Measurements from ENCODE around the gene RAB37.

Gene RAB37, protein sequence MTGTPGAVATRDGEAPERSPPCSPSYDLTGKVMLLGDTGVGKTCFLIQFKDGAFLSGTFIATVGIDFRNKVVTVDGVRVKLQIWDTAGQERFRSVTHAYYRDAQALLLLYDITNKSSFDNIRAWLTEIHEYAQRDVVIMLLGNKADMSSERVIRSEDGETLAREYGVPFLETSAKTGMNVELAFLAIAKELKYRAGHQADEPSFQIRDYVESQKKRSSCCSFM

DNA sequence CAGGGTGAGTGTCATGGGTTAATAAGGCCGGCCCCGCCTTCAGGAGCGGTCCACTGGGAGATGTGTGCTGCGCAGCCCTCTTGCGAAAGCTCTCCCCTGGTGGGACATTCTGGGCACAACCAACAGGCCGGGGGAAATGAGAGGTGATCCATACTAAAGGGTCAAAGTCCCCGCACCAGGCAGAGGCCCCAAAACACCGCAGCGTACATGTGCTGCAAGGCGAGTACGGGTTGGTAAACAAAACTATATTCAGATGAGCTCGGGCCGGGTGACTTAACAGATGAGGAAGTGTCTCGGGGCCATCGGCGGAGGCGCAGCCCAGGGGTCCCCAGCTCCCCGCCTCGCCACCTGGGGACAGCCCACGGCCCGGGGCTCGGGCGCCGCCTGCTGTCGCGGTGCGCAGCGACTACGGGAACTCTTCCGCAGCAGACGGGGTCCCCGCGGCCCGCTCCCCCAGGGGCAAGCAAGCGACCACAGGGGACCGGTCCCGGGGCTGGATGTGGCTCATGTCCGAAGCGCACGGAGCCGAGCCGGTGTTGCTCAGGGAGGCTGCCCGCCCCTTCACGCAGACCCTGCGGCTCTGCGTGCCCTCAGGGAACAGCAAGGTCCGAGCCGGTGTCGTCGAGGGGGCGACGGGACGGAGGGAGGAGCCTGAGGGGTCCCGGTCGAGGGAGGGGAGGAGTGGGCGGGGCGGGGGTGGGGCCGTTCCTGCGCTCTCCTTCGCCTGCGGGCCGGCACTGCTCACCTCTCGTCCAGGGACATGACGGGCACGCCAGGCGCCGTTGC, at the start of gene RAB37:
Gene RAB37, plus strand, starts transcription at position 744 of the 786 bp plus-strand sequence. Its CDS starts 17 bp downstream, at position 761.
- DNase-seq, result no peak

DNA sequence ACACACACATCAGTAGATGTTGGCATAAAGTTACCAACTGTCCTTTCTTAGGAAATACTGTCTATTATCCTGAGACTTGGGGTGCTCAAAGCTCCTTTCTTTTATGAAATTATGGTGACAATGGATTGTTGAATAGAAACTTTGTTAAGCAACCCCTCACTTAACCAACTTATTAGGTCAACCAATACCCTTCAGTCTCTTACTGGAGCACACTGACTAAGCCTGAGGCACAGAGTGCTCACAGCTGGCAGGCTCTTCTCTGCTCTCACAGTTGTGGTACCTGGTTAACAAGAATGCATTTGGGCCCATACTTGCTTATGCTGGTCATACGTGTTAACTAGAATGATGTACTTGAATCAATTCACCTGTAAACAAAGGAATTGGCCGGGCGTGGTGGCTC, 49.2 kb upstream of the RAB37 start:
- DNase-seq, result no peak

DNA sequence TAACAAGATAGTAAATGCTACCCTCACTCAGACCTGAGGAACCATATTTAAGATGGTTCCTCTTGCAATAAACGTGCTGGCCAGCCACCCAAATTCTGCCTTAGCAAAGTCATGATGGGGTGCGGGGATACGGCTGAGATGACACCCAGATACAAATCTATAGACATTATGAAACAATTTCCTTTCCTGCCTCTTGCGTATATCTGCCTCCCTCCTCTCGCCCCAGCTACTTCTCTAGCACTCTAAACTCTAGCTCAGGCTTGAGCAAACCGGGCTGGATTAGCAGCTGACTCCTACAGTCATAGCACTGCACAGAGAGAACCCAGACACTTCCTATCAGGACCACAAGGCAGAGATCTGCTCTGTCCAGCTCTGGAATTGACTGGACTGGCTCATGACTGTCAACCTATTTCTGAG, 46.6 kb upstream of the RAB37 start:
- DNase-seq, result no peak

DNA sequence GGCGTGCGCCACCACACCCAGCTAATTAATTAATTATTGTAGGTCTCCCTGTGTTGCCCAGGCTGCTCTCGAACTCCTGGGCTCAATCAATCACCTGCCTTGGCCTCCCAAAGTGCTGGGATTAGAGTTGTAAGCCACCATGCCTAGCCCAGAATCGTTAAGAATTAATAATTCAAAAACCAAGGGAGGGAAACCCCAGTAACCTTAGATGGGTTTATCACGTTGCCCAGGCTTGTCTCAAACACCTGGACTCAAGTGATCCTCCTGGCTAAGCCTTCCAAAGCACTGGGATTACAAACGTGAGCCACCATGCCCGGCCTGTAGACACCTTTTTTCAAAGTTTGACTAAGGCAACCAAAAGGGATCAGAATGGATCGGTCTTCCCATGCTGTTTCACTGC, 45.9 kb upstream of the RAB37 start:
- no peak for DNase-seq

DNA sequence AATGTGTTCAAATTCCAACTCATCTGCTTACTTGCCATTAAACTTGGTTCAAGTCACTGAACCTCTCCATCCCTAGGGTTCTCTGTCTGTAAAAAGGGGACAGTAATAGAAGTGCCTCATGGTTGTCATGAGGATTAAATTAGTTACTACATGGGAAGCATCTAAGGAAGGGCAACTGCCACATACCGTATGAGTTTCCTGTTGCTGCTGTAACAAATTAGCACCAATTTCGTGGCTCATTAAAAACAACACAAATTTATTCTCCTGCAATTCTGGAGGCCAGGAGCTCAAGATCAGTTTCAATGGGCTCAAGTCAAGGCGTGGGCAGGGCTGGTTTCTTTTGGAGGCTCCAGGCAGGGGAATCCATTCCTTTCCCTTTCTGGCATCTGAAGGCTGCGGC, 43.0 kb upstream of the RAB37 start:
- no peak for DNase-seq

DNA sequence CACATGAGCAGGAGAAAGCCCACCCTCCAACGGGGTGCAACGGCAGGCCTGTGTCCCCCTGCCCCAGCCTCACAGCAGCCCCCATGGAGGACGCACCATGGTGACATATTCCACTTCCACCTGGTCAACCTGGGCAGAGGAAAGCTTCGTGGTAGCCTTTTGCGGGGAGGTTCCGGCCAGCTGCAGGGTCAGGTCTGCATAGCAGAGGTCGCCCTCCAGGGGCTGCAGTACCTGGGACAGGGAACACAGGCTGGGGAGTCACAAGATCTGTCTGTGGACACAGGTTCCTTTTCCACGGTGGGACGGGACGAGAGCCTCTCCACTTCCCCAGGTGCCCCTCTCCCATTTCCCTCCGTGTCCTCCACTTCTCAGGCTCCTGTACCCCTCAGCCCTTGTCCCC, 41.4 kb upstream of the RAB37 start:
- DNase-seq, result no peak

DNA sequence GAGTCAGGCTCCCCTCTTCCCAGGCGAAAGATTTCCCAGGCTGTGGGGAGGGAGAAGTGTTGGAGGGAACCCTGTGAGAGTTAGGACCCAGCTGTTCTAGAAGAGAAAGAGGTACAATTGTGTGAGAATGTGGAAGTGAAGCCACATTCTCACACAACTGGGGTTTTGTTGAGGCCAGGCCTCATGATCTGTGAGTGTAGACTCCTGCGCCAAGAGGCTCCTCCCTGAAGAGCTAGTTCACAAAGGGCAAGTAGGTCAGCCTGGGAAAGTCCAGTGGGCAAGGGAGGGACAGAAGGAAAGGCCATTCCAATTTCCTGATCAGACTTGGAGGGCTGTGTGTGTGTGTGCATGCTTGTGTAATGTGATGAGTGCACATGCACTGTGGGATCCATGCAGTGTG, 39.5 kb upstream of the RAB37 start:
- no peak for DNase-seq

DNA sequence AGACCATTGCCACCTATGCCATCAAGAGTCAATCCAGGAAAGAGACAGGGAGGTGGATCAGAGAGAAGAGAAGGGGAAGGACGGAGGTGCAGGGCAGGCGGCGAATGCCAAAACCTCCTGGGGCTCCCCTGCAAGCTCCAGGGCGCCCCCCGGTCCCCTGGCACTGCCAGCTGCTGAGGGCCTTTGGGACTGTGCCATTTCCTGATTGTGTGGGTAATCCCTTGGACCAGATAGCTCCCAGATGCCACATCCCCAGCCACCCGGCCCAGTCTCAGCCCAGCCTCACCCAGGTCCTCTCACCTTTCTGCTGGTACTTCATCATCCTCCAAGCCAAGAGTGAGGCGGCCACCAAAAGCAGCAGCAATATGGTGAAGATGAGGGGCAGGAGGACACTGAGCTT, 39.0 kb upstream of the RAB37 start:
- DNase-seq, result no peak

DNA sequence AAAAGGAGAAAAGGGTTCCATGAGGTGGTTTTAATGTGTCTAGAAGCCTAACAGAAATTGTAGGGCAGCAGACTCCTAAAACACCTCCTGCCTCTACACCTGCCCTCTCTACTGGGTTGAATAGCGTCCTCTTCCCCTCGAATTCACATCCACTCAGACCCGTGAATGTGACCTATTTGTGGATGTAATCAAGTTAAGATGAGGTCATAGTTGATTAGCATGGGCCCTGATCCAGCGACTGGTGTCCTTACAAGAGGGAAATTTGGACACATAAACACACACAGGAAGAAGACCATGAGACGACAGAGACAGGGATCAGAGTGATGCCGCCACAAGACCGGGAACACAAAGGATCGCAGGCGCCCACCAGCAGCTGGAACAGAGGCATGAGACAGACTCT, 37.8 kb upstream of the RAB37 start:
- no peak for DNase-seq

DNA sequence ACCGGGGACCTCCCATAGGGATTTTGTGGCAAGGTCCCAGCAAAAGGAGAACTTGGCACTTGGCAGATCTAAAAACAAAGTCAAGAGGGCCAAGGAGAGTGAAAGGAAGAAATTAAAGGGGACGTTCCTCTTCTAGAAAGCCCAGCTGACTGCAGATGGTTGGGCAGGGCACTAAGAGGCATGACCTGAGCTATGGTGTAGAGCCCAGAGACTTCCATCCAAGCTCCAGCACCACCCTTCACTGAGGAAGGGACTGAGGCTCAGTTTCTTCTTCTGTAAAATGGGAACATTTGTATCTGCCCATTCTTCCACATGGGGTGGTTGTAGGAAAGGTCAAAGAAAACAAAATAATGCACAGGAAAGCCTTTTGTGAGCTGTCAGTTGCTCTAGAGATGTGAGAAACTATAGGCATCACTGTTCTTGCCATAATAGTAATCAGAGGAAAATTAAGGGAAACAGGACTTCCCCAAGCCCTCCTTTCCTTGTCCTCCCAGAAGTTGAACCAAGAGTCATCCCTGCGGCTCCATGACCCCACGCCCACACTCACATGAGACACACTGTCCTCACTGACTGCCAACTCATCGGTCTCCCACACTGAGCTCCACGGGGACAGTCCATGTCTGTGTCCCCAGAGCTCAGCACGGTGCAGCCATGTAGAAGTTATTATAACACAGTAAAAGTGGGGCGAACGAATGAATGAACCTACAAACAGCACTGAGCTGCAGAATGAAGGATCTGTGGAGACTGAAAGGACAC, 34.8 kb upstream of the RAB37 start:
- DNase-seq, result no peak

DNA sequence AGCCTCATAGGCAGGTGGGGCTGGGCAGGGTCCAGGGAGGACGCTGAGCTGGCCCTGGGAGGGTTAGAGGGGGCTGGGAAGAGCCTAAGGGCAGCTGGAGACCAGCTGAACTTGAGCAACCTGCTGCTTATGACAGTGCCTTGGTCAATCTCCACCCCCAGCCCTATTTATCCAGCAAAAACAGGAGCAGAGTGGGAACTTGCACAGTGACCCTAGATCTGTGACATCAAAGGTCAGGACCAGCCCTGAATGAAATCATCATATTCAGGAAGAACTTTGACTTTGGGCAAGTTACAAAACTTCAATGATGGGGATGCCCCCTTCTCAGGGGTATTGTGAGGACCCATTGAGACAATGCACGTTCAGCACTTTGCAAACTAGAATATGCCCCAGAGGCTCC, 33.7 kb upstream of the RAB37 start:
- no peak for DNase-seq

DNA sequence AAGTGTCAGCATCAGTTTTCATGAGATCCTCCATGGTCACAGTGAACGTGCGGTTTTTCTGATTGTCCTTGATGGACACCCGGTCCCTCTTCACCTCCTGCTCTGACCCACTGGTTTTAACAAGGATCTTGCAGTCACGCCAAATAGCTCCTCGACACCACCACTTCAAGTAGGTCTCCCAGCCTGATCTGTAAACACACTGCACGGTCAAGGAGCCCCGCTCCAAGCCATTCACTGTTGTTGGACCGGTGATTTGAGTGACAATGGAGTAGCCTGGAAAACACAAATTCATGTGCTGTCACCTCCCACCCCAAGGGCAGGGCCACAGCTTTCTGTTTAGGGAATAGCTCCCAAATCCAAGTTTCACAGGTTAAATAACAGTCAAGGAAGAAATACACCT, 32.5 kb upstream of the RAB37 start:
- DNase-seq, result no peak

DNA sequence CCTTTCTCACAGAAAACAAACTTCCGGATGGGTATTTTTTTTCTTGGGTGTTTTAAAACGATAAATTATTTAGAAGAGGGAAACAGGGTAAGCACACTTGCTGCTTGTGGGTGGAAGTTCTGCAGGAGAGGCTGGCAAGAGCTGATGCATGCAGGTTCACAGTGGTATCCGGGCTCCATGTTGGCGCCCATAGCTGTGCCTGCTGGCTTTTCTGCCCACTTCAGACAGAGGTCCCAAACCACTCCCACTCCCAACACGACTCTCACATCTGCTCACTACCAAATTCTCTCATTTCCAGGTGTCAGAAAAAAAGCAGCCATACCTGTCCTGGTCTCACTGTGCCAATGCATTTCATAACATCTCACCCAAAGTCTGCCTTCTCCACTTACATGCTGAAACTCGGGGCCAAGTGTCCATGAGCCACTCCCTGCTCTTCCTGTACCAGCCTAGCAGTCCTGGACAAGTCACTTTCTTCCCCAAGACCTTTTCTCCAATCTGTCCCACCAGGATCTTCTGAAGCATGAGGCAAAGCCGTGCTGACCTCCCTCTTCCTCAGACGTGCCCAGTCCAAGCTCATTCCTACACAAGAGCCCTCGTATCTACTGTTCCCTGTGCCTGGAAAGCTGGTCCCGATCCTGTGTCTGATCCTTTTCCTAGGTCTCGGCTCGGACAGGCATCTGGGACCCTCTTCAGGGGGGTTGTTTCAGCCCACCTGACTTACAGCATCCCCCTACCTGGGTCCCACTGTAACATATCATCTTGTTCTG, 25.8 kb upstream of the RAB37 start:
- no peak for DNase-seq

DNA sequence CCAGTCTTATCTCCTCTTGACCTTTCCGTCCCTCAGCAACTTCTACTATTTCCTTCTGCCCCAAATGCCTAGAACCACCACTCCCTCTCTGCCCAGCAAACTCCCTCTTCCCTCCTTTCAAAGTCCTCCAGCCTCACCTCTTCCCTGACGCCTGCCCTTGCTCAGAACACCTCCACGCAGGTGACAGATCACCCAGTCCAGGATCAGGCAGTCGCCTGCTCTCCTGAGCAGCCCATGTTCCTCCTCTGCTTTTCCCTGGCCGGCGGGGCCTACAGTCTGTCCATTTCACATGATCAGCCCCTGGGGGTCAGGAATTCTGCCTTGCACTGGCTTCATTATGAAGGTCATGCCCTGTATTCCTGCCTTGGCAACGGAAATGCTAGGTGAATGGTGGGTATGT, 24.8 kb upstream of the RAB37 start:
- DNase-seq, result no peak

DNA sequence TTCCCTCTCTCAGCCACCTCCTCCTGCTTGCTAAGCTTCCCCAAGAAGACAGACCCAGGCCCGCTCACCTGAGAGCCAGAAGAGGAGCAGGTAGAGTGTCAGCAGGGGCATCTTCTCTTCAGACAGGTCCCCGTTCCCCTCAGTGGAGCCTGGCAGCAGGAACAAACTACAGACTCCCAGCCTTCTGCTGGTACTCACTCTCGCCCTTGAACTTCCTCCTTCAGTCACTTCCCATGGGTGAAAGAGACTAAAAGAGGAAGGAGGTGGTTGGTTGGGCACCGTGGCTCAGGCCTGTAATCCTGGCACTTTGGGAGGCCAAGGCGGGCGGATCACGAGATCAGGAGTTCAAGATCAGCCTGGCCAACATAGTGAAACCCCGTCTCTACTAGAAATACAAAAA, 24.3 kb upstream of the RAB37 start, which contains the start of gene CD300LF:
Gene CD300LF, minus strand, starts transcription at position 168 of the 400 bp plus-strand sequence. Its CDS starts 57 bp downstream, at position 111.
- DNase-seq, result no peak

DNA sequence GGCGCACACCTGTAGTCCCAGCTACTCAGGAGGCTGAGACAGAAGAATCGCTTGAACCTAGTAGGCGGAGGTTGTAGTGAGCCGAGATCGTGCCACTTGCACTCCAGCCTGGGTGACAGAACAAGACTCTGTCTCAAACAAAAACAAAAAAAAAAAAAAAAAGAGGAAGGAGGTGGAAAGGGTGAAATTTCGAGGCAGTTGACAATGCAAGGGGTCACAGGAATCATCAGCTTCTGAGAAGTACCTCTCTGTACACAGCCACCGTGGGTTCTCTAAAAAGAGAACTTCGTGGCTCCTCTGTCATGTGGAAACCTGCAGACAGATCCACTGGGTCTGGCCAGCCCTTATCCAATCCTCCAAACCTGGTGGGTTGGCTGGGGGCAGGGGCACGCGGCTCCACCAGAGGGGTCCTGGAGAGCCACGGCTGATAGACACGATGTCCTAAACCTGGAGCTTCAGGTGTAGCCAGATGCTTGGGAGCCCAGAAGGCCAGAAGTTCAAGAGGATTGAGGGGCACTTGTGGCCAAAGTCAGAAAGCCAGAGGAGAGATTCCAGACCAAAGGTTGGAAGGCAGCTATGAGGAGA, 23.8 kb upstream of the RAB37 start:
- no peak for DNase-seq

DNA sequence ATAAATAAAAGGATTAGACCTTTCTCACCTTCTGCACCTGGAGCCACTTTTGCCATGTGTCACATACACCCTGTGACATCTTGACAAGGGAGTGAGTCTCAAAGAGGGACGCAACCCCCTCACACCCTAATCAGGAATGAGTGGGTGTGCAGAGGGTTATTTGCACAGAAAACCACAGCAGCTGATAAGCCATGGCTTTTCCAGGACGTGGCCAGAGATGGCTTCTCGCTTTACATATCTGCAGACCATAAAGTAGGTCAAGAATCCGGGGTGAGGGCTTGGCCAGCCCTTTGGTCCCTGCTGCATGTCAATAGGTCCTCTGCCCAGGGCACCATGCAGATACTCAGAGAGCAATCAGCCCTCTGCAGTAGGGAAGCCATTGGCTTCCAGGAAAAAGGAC, 21.9 kb upstream of the RAB37 start:
- no peak for DNase-seq

DNA sequence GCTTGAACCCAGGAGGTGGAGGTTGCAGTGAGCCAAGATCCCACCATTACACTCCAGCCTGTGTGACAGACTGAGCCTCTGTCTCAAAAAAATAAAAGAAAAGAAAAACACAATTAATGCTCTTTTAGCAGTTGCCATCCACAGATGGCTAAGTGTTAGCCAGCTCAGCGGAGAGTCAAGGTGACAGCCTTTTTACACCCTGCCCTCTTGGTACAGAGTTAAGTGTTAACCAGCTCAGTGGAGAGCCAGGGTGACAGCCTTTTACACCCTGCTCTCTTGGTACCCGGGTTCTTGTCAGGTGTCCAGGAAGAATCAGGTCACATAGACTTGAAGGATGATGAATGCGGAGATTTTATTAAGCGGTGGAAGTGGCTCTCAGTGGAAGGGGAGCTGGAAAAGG, 16.6 kb upstream of the RAB37 start:
- no peak for DNase-seq

DNA sequence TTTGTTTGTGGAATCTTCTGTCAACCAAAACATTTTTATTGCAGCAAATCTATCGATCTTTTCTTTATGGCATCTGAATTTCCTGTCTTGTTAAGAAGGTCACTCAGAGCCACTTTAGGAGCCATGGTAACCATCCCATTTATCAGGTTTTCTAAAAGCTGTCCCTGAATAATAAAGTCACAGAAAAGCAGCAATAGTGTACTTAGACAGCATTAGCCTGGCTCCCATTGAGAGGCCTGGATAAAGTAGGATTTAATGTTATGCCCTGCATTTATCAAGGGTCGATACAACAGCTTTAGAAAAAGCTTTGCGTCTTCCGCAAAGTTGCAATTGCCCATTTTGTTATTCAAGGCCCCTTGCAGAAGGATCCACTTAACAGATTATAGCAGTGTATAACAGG, 14.3 kb upstream of the RAB37 start:
- no peak for DNase-seq

DNA sequence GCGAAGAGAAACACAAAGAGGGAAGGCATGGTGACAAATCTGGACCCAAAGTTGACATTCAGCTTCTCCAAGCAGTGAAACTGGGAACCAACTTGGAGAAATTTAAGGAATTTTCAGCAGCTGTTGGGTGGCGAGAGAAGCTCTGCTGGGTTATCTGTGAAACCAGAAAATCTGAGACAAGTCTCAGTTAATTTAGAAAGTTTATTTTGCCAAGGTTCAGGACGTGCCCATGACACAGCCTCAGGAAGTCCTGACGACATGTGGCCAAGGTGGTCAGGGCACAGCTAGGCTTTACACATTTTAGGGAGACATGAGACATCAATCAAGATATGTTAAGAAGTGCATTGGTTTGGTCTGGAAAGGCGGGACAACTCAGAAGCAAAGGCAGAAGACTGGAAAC, 13.2 kb upstream of the RAB37 start:
- DNase-seq, result no peak

DNA sequence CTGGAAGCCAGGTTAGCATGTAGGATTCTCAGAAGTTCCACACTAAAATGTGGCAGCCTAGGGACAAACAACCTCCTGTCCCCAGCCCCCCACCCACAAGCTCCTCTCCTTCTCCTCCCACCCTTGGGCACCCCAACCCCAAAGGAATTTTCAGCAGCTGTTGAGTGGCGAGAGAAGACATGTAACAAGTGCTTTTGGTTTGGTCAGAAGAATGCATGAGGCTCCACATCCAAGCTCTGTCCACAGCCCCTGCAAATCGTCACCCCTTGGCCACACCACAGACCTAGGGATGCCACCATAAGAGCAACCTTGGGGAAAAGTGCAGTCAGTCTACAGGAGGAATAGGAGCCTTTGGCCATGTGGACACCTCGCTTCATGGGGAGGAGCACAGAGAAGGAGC, 11.9 kb upstream of the RAB37 start:
- no peak for DNase-seq

DNA sequence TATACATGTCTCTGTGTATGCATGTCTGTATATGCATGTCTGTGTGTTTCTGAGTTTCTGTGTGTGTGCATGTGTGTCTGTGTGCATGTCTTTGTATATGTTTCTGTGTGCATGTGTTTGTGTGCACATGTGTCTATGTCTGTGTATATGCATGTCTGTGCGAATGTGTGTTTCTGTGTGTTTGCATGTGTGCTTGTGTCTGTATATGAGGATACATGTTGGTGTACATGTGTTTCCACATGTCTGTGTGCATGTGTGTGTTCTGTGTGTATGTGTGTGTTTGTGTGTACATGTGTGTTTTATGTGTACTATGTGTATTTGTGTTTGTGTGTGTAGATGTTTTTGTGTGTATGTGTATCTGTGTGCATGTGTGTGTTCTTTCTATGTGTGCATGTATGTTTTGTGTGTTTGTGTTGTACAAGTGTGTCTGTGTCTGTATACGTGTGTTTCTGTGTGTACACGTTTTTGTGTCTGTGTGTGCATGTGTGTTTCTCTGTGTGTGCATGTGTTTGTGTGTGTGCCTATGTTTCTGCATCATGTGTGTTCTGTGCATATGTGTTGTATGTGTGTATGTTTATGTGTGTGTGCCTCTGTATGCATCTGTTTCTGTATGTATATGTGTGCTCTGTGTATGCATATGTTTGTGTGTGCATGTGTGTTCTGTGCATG, 8.9 kb upstream of the RAB37 start:
- DNase-seq, result no peak

Data from NCI-H187 treated with DMSO at 0.1 percent for 48 hours (cell line).